H1 (cell line): ENCODE data around the gene KRT32. TPM values are rescaled to one million over a fixed set of nuclear protein-coding genes. Genes with fewer than 3 reads are reported as not detected.

Experiments used
- CTCF ChIA-PET: fragments of 300-600 bp; sonication (Branson Sonifier 250); formaldehyde crosslinking; loops from one replicate; lab custom pipeline; 2021; ENCODE audit not compliant: partially characterized antibody; lab: Charles Lee
- POLR2A ChIA-PET: fragments of 300-600 bp; sonication (Branson Sonifier 250); formaldehyde crosslinking; loops from one replicate; lab custom pipeline; 2021; ENCODE audit warnings: inconsistent platforms; ENCODE audit not compliant: partially characterized antibody; lab: Charles Lee
- DNase-seq, 2 experiments: peaks; one replicate each; pipeline versions ENCODE4 v3.0.0 to v3.0.0-alpha.2; 2010 to 2022; ENCODE audit warnings: low spot score in 2 of 2, low read depth in 1 of 2, mixed read lengths in 1 of 2
- FAIRE-seq: peaks from 2 replicates; lab custom pipeline; 2011; peaks lifted over from hg19 to GRCh38; lab: Jason Lieb, UNC
- H2AFZ ChIP-seq: 2 replicates; pipeline ENCODE4 v1.8.1; 2012; ENCODE audit warnings: low read length, inconsistent platforms
- H2AK5ac ChIP-seq: 2 replicates; pipeline ENCODE4 v1.6.1; 2013; ENCODE audit warnings: low read depth, low read length
- H2BK120ac ChIP-seq: replicated peaks from 2 replicates; pipeline ENCODE3; 2013; ENCODE audit warnings: low read depth, low read length, inconsistent platforms
- H2BK12ac ChIP-seq: 2 replicates; pipeline ENCODE4 v1.6.1; 2013; ENCODE audit warnings: low read depth, low read length
- H2BK15ac ChIP-seq: 2 replicates; pipeline ENCODE4 v1.6.1; 2013; ENCODE audit warnings: low read length
- H2BK20ac ChIP-seq: 2 replicates; pipeline ENCODE4 v1.6.1; 2013; ENCODE audit warnings: low read length
- H2BK5ac ChIP-seq: 2 replicates; pipeline ENCODE4 v1.6.1; 2013; ENCODE audit warnings: low read depth, low read length
- H3K14ac ChIP-seq: 2 replicates; pipeline ENCODE4 v1.6.1; 2013; ENCODE audit warnings: inconsistent platforms; ENCODE audit not compliant: insufficient read length
- H3K18ac ChIP-seq: 2 replicates; pipeline ENCODE4 v1.6.1; 2013; ENCODE audit warnings: low read length; ENCODE audit errors: extremely low read depth
- H3K23ac ChIP-seq: 2 replicates; pipeline ENCODE4 v1.6.1; 2013; ENCODE audit warnings: inconsistent platforms; ENCODE audit not compliant: insufficient read length
- H3K23me2 ChIP-seq: 2 replicates; pipeline ENCODE4 v1.6.1; 2013; ENCODE audit warnings: low read depth, low read length
- H3K27ac ChIP-seq: 2 replicates; pipeline ENCODE4 v1.6.1; 2011; ENCODE audit warnings: low read depth, low read length, inconsistent platforms
- H3K27me3 ChIP-seq, 4 experiments: replicated peaks in 1 of 4; 1 replicate in 1 of 4; 2 replicates in 3 of 4; pipeline versions ENCODE4 v1.6.1 to v1.8.1; 2011 to 2013; ENCODE audit warnings: low read length in 3 of 4, mild to moderate bottlenecking in 3 of 4, inconsistent platforms in 2 of 4, mixed read lengths in 2 of 4, moderate library complexity in 1 of 4; ENCODE audit not compliant: control insufficient read depth in 3 of 4, insufficient read depth in 3 of 4; ENCODE audit errors: extremely low read depth in 1 of 4
- H3K36me3 ChIP-seq, 4 experiments: 2 replicates each; pipeline versions ENCODE4 v1.6.1 to v1.8.1; 2011 to 2013; ENCODE audit warnings: mild to moderate bottlenecking in 4 of 4, low read length in 3 of 4, moderate library complexity in 2 of 4, control low read depth in 1 of 4, inconsistent platforms in 1 of 4; ENCODE audit not compliant: insufficient read depth in 4 of 4, control insufficient read depth in 2 of 4
- H3K4ac ChIP-seq: replicated peaks from 2 replicates; pipeline ENCODE3; 2013; ENCODE audit warnings: low read length, low read depth, mixed read lengths, inconsistent platforms; ENCODE audit not compliant: insufficient read length
- H3K4me1 ChIP-seq, 4 experiments: replicated peaks in 1 of 4; 1 replicate in 1 of 4; 2 replicates in 3 of 4; pipeline versions ENCODE4 v1.6.1 to v1.8.1; 2011 to 2013; ENCODE audit warnings: low read length in 3 of 4, inconsistent platforms in 2 of 4, mixed read lengths in 1 of 4; ENCODE audit not compliant: insufficient read depth in 4 of 4, control insufficient read depth in 3 of 4
- H3K4me2 ChIP-seq, 2 experiments: 2 replicates each; pipeline versions ENCODE4 v1.6.1 to v1.8.1; 2011 to 2013; ENCODE audit warnings: low read depth in 2 of 2, low read length in 2 of 2, control low read depth in 1 of 2, inconsistent platforms in 1 of 2, mild to moderate bottlenecking in 1 of 2; ENCODE audit not compliant: insufficient read depth in 1 of 2
- H3K4me3 ChIP-seq, 4 experiments: fragments of 200-600, 300-600 bp in 1 of 4; sonication (generic), shearing (Covaris generic), sonication (Bioruptor Twin) in 1 of 4; 2 replicates each; pipeline versions ENCODE4 v1.5.1 to v1.8.1; 2011 to 2016; ENCODE audit warnings: low read length in 4 of 4, low read depth in 3 of 4, control low read depth in 2 of 4, inconsistent platforms in 2 of 4, mild to moderate bottlenecking in 2 of 4, mixed read lengths in 1 of 4, moderate library complexity in 1 of 4; ENCODE audit not compliant: insufficient read depth in 2 of 4; ENCODE audit errors: extremely low read depth in 1 of 4
- H3K56ac ChIP-seq: replicated peaks from 2 replicates; pipeline ENCODE3; 2013; ENCODE audit warnings: low read depth, mild to moderate bottlenecking, mixed read lengths, low read length, inconsistent platforms; ENCODE audit not compliant: insufficient read length
- H3K79me1 ChIP-seq: 2 replicates; pipeline ENCODE4 v1.6.1; 2013; ENCODE audit warnings: low read depth, low read length, control low read depth
- H3K79me2 ChIP-seq, 2 experiments: 2 replicates each; pipeline versions ENCODE4 v1.6.1 to v1.8.1; 2012 to 2013; ENCODE audit warnings: low read length in 2 of 2, mild to moderate bottlenecking in 2 of 2, inconsistent platforms in 1 of 2; ENCODE audit not compliant: insufficient read depth in 2 of 2, control insufficient read depth in 1 of 2
- H3K9ac ChIP-seq, 4 experiments: replicated peaks in 1 of 4; 1 replicate in 1 of 4; 2 replicates in 3 of 4; pipeline versions ENCODE4 v1.6.1 to v1.8.1; 2011 to 2013; ENCODE audit warnings: low read depth in 3 of 4, low read length in 3 of 4, control low read depth in 2 of 4, mild to moderate bottlenecking in 2 of 4, moderate library complexity in 2 of 4, inconsistent platforms in 1 of 4; ENCODE audit errors: extremely low read depth in 1 of 4
- H3K9me3 ChIP-seq, 2 experiments: 2 replicates each; pipeline versions ENCODE4 v1.6.1 to v1.8.1; 2012 to 2013; ENCODE audit warnings: mild to moderate bottlenecking in 2 of 2, moderate library complexity in 2 of 2, control low read depth in 1 of 2, inconsistent platforms in 1 of 2, low read depth in 1 of 2, low read length in 1 of 2, mixed read lengths in 1 of 2; ENCODE audit not compliant: insufficient read depth in 2 of 2
- H4K20me1 ChIP-seq, 2 experiments: replicated peaks in 1 of 2; 2 replicates each; pipeline versions ENCODE3 to v1.8.1; 2011 to 2013; ENCODE audit warnings: inconsistent platforms in 2 of 2, low read length in 2 of 2, mild to moderate bottlenecking in 1 of 2; ENCODE audit not compliant: insufficient read depth in 2 of 2, control insufficient read depth in 1 of 2
- H4K5ac ChIP-seq: 2 replicates; pipeline ENCODE4 v1.6.1; 2013; ENCODE audit warnings: low read length, low read depth, mixed read lengths, inconsistent platforms; ENCODE audit not compliant: insufficient read length
- H4K8ac ChIP-seq: 2 replicates; pipeline ENCODE4 v1.8.0; 2013; ENCODE audit warnings: mild to moderate bottlenecking, moderate library complexity, low read length, inconsistent platforms; ENCODE audit not compliant: insufficient read depth; ENCODE audit errors: extremely low read depth
- H4K91ac ChIP-seq: replicated peaks from 2 replicates; pipeline ENCODE3; 2013; ENCODE audit warnings: low read length, mixed read lengths, inconsistent platforms; ENCODE audit not compliant: insufficient read length
- CHD2 ChIP-seq: IDR thresholded peaks from 2 replicates; pipeline ENCODE4 v1.6.1; 2012; ENCODE audit warnings: low read length, improper control_type of control experiment
- EZH2 ChIP-seq: fragments of 200-600 bp; sonication (generic); IDR thresholded peaks from 2 replicates; pipeline ENCODE4 v1.7.1; 2012; ENCODE audit warnings: low read depth, mild to moderate bottlenecking, moderate library complexity, low read length, inconsistent platforms; ENCODE audit not compliant: severe bottlenecking
- HDAC6 ChIP-seq: IDR thresholded peaks from one replicate; pipeline ENCODE4 v1.7.1; 2012; ENCODE audit warnings: low read depth, mild to moderate bottlenecking, inconsistent platforms, low read length, moderate library complexity
- JUN ChIP-seq: IDR thresholded peaks from 2 replicates; pipeline ENCODE4 v1.6.1; 2011; ENCODE audit warnings: low read depth, mild to moderate bottlenecking, improper control_type of control experiment, low read length
- KDM1A ChIP-seq: fragments of 200-600, 300-600 bp; sonication (generic); IDR thresholded peaks from 2 replicates; pipeline ENCODE4 v1.7.1; 2016; ENCODE audit warnings: mild to moderate bottlenecking, low read length, borderline replicate concordance
- POLR2AphosphoS5 ChIP-seq: IDR thresholded peaks from 2 replicates; pipeline ENCODE4 v1.6.1; 2011; ENCODE audit warnings: low read depth, low read length
- SIN3A ChIP-seq, 2 experiments: IDR thresholded peaks in 1 of 2; conservative IDR thresholded peaks in 1 of 2; 2 replicates each; pipeline ENCODE4 v1.6.1; 2011 to 2012; ENCODE audit warnings: low read length in 2 of 2, improper control_type of control experiment in 1 of 2, low read depth in 1 of 2, mild to moderate bottlenecking in 1 of 2
- SUZ12 ChIP-seq: fragments of 200-600 bp; sonication (generic); IDR thresholded peaks from 2 replicates; pipeline ENCODE4 v1.6.1; 2012; ENCODE audit warnings: mild to moderate bottlenecking, inconsistent platforms, low read length, moderate library complexity, mixed read lengths
- TBP ChIP-seq: IDR thresholded peaks from 2 replicates; pipeline ENCODE4 v1.6.1; 2011; ENCODE audit warnings: low read depth, low read length, improper control_type of control experiment
- USF2 ChIP-seq: IDR thresholded peaks from 2 replicates; pipeline ENCODE4 v1.6.1; 2011; ENCODE audit warnings: low read length, improper control_type of control experiment
- polyA plus RNA-seq, 7 experiments: library from polyadenylated mRNA; depleted of rRNA in 3 of 7; stranded (reverse) in 5 of 7; unstranded in 2 of 7; fragments of >200 nt in 5 of 7; fragments of 200-250 nt in 2 of 7; gene quantifications; 1 replicate in 5 of 7; 2 replicates in 1 of 7; 4 replicates in 1 of 7; pipeline versions ENCODE4 v1.2.1 to v1.2.3, GENCODE V29; 2011 to 2013; ENCODE audit warnings: missing spikeins in 2 of 7, mixed read lengths in 2 of 7
- total RNA-seq: library from RNA; stranded (reverse); fragmentation: NEBNext Ultra II Directional; extraction: Animal tissue kit (Norgen Biotek cat#: 25700); gene quantifications from 2 replicates; pipeline ENCODE4 v1.2.1, GENCODE V29; 2021
- TF ChIP-seq, protein P1 (sequence below): IDR thresholded peaks from 2 replicates; pipeline ENCODE4 v1.6.1; 2012; ENCODE audit warnings: inconsistent platforms
- TF ChIP-seq, protein P2 (sequence below): IDR thresholded peaks from 2 replicates; pipeline ENCODE4 v1.6.1; 2011; ENCODE audit warnings: low read depth, mild to moderate bottlenecking, low read length; ENCODE audit not compliant: insufficient read depth

The KRT32 gene
- total and polyA plus RNA-seq, 2 of the 8 experiments (the other 6 are each of a cell fraction or from before 2014, with no cell fraction given): not detected

- Histone ChIP-seq H2BK20ac (no peak overlapping the region), H4K8ac (no peak overlapping the region), H2BK15ac (no peak overlapping the region), H3K4me1 (no peaks in the 10 kb centered on the region), H3K23me2 (no peaks in the 10 kb centered on the region), H2BK120ac (no peak overlapping the region), H2AK5ac (no peak overlapping the region), H3K18ac (no peak overlapping the region), H4K5ac (no peak overlapping the region), H3K4me2 (no peak overlapping the region), H3K56ac (no peak overlapping the region), H4K20me1 (no peaks in the 10 kb centered on the region), H3K79me1 (no peaks in the 10 kb centered on the region), H3K9me3 (no peaks in the 10 kb centered on the region; a peak in 1 of 4 replicates), H2BK12ac (no peak overlapping the region)
- FAIRE-seq: no peak
- CTCF ChIA-PET: interaction anchor here (0.6 to 1.0 kb wide), 3 partner anchors 11 to 673 kb away, joined by 3 to 4 read pairs (median 3); no protein-coding TSS in a partner anchor
- TF ChIP-seq TBP: no peak
- TF ChIP-seq KDM1A: no peak
- TF ChIP-seq POLR2AphosphoS5: no peak
- TF ChIP-seq, protein P1, sequence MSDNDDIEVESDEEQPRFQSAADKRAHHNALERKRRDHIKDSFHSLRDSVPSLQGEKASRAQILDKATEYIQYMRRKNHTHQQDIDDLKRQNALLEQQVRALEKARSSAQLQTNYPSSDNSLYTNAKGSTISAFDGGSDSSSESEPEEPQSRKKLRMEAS: no peak
- TF ChIP-seq USF2: no peak
- no peak for TF ChIP-seq HDAC6
- TF ChIP-seq, protein P2, sequence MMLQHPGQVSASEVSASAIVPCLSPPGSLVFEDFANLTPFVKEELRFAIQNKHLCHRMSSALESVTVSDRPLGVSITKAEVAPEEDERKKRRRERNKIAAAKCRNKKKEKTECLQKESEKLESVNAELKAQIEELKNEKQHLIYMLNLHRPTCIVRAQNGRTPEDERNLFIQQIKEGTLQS: no peak
- TF ChIP-seq SUZ12: no peak
- no peak for TF ChIP-seq SIN3A (conservative IDR thresholded peaks at IDR 0.05 in 1 of 2, IDR thresholded peaks at IDR 0.05 in 1 of 2; ENCODE audit: low read depth in 1 of 2, low read length in 2 of 2)
- no peak for TF ChIP-seq JUN
- TF ChIP-seq CHD2: no peak
- no peak for TF ChIP-seq EZH2
- TF ChIP-seq, all 59 proteins: peak for 0
- Histone ChIP-seq H3K27ac (no peak overlapping the region), H4K91ac (no peak overlapping the region), H3K27me3 (no peaks in the 10 kb centered on the region), H3K4ac (no peak overlapping the region), H2AFZ (no peak overlapping the region), H3K79me2 (no peaks in the 10 kb centered on the region), H3K23ac (no peak overlapping the region), H3K9ac (no peak overlapping the region), H3K4me3 (no peak overlapping the region), H2BK5ac (no peak overlapping the region), H3K14ac (no peak overlapping the region), H3K36me3 (no peaks in the 10 kb centered on the region)
- no peak for DNase-seq
- POLR2A ChIA-PET: no interaction called here
Measured at GRCh38 chr17:41468346-41468745, 1.2 kb upstream of the KRT32 start.
